A673 (cell line): ENCODE measurements around the gene C9orf43.

ENCODE experiments used
- EZH2 ChIP-seq: fragments of 200-600 bp; sonication (generic); IDR thresholded peaks from 2 replicates; pipeline ENCODE4 v1.6.1; 2017; ENCODE audit warnings: borderline replicate concordance, low read depth, mild to moderate bottlenecking, mixed read lengths, antibody characterized with exemption, low read length; ENCODE audit not compliant: poor library complexity, severe bottlenecking
- TF ChIP-seq, protein P1 (sequence below): fragments of 300-800, 200-600 bp; sonication (generic); conservative IDR thresholded peaks from 2 replicates; pipeline ENCODE4 v1.5.1; 2017; ENCODE audit warnings: low read depth, mild to moderate bottlenecking, antibody characterized with exemption, low read length, moderate library complexity, mixed read lengths

DNA sequence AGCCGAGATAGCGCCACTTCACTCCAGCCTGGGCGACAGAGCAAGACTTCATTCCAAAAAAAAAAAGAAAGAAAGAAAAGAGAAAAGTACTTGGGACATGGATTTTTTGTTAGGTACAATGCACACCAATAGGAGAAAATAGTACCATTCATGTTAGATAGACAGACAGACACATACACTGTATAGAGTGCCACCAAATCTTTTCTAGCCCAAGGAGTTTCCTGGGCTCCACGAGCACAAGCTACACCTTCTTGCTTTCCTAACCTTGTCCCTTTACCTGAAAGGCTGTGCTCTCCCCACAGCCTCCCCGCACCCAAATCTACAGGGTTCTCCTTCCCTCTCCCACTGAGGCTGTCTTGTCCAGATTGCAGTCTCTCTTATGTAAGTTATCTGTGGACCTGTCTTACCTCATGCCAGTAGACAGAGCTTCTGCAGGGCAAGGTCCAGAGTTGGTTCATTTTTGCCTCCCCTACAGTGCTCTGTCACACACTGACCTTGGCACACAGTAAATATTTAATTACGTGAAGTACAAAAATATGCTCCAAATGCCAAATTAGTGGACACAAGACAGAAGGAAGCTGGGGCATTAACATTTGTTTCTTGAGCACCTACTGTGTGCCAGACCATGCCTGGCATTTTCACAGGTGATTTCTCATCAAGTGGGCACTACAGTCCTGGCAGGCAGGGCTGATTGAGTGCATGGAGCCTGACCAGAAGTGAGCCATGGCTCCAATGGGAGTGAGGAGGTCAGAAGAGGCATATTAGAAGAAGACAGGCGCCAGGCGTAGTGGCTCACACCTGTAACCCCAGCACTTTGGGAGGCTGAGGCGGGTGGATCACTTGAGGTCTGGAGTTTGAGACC is 15.3 kb upstream of the C9orf43 start:
- TF ChIP-seq, protein P1, sequence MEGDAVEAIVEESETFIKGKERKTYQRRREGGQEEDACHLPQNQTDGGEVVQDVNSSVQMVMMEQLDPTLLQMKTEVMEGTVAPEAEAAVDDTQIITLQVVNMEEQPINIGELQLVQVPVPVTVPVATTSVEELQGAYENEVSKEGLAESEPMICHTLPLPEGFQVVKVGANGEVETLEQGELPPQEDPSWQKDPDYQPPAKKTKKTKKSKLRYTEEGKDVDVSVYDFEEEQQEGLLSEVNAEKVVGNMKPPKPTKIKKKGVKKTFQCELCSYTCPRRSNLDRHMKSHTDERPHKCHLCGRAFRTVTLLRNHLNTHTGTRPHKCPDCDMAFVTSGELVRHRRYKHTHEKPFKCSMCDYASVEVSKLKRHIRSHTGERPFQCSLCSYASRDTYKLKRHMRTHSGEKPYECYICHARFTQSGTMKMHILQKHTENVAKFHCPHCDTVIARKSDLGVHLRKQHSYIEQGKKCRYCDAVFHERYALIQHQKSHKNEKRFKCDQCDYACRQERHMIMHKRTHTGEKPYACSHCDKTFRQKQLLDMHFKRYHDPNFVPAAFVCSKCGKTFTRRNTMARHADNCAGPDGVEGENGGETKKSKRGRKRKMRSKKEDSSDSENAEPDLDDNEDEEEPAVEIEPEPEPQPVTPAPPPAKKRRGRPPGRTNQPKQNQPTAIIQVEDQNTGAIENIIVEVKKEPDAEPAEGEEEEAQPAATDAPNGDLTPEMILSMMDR = no peak
- no peak for TF ChIP-seq EZH2
